Stimulated activated CD4-positive, alpha-beta T cell treated with anti-CD3 and anti-CD28 coated beads, Interleukin-15, amount 100 ng/mL, for 1 hour (primary cell): ENCODE results near the gene PCDH15.

Experiments used
- DNase-seq, 2 donors: peaks; one replicate each; pipeline ENCODE4 v3.0.0-alpha.2; 2020; ENCODE audit warnings: low read depth in 1 of 2, low spot score in 1 of 2

Gene PCDH15

DNA sequence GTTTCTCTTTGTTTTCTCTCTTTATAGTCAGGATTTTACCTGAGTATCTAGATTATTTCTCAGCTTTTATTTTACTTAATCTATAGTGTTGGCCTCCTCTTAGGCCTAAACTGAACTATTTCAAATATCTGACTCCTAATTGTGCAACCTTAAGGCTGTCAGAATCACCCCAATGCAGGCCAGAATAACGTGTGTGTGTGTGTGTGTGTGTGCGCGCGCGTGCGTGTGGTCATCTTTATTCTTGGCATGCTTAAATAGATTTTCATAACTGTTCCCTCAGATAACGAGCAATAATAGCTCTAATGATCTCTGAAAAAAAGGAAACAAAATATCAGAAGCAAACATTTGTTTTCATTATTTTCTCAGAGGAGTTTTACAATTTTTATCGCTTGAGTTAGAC, 92.4 kb downstream of the PCDH15 start:
- no peak for DNase-seq

DNA sequence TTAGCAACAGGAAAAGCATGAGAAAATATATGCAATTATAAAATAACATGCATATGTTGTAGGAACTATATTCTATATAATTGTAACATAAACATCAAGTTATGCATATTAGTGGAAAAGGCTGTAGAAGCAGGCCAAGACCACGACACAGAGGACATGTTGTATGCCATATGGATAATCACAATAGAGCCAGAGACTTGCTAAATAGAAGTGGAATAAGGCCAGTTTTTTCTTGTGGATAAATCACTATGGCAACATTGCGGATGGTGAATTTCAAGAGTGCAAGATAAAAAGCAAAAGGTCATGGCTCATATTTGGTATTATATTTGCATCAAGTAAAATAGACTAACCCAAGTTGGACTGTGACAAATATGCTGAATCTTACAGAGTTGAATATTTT, 93.0 kb downstream of the PCDH15 start:
- DNase-seq: no peak

DNA sequence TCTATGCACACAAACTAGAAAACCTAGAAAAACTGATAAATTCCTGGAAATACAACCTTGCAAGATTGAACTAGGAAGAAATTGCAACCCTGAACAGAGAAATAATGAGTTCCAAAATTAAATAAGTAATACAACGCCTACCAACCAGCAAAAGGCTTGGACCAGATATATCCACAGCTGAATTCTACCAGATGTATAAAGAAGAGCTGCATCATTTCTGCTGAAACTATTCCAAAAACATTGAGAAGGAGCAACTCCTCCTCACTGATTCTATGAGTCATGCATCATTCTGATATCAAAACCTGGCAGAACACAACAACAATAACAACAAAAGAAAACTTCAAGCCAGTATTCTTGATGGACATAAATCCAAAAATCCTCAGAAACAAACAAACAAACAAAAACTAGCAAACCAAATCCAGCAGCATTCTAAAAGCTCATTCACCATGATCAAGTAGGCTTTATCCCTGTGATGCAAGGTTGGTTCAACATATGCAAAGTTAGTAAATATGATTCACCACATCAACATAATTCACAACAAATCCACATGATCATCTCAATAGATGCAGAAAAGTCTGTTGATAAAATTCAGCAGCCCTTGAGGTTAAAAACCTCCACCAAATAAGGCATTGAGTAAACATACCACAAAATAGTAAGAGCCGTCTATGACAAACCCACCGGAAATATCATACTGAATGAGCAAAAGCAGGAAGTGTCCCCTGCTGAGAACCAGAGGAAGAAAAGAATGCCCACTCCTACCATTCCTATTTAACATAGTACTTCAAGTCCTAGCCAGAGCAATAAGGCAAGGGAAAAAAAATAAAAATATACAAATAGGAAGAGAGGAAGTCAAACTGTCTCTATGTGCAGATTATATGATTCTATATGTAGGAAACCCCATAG, 98.2 kb downstream of the PCDH15 start:
- no peak for DNase-seq

DNA sequence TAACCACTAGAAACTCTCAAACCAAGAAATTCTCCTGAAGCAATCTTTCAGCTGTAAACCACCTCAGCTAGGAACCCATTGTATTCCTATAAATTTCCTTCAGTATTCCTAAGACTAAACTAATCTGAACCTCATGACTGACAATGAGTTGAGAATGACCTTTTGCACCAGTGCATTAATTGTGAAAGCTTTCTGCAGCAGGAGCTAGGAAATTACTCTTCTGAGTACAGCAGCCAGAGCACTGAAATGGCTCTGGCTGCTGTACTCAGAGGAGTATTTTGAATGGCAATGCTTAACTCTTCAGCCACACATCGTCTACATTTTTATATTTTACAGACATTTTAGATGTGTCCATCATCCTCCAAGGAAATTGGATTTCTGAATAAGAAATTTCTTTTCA, 109.7 kb downstream of the PCDH15 start:
- DNase-seq: no peak

DNA sequence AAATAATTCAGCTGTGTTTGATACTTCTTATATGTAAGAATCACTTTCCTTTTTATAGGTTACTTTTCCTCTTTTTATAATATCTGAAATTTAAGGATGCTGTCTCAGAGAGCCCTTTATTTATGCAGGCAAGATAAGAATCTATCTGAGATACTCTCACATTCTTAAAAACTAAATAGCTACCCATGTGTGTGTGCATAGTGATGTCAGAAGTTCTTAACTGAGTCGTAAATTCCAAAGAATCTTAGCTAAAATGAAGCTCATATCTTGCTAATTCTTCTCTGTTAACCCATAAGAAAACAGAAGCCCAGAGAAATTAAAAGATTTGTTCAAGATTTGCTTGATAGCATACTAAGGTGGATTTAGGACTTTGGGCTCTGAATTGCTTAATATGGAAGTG, 118.5 kb downstream of the PCDH15 start:
- no peak for DNase-seq

DNA sequence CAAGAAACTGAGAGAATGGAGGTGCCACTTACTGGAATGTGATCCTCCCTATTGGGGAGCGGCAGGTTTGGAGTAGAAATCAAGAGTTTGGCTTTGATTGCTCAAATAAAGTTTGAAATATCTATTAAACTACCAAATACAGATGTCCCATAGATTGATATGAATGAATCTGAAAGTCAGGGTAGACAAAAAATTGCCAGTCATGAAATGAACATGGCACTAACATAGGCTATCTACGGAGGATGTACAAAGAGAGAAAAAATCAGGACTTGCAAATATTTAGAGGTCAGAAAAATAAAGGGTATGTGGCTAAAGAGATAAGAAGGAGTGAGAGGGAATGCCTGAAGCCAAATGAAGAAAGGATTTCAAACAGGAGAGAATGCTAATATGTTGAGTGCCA, 119.9 kb downstream of the PCDH15 start:
- no peak for DNase-seq

DNA sequence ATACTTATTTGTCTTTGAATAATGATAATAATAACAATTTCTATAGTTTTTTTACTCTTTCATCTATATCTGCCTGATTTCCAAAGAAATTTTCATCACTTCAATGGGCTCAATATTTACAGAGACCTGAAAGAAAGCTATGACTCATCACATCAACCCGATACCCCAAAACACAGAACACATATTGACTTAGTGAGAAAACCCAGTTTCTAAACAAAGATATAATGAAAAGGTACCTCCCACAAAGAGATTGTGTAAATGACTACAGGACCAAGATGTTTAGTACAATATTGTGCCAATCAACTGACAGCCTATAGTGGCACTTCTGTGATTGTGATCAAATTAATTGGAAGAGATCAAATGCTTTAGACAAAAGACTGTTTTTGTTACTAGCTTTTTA, 133.9 kb downstream of the PCDH15 start:
- DNase-seq: no peak

DNA sequence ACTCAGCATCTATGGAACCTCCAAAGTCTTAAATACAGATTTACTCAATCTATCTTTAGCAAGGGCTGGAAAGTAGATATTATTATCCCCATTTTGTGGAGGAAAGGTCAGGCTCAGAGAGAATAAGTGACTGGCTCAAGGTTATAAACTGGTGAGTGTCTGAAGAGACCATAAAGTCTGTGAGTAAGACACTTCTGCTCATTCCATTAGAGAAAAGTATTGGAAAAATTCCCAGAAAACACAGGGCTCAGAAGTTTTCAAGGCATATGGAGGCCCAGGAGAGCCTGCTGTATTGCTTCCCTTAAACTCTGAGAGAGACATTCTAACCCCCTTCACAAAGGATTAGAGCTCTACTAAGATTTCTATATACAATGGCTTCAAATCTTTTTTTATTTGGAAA, 134.8 kb downstream of the PCDH15 start:
- DNase-seq: no peak

DNA sequence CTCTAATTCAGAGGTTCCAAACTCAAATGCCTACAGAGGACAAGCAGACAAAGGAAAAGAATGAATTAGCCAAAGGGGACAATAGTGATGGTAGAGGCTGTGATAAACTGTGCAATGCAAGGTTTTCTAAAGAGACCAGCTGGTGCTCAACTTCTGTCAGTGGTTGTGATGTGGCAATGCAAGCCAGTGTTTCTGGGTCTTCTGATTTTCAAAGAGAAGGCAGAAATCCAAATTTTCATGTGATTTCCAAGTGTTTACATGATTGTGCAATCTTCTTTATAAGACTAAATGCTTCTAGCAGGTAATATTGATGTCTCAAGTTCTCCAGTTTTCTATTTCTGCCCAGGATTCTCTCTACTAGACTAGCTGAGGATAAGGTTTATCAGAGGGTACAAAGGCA, 135.9 kb downstream of the PCDH15 start:
- no peak for DNase-seq

DNA sequence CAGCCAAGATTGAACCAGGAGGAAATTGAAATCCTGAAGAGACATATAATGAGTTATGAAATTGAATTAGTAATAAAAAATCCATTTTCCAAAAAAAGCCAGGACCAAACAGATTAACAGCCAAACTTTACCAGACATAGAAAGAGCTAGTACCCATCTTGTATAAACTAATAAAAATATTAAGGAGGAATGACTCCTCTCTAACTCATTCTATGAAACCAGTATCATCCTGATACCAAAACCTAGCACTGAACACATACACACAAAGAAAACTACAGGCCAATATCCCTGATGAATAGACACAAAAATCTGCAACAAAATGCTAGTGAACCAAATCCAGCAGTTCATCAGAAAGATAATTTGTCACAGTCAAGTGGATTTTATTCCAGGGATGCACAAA, 140.6 kb downstream of the PCDH15 start:
- no peak for DNase-seq

DNA sequence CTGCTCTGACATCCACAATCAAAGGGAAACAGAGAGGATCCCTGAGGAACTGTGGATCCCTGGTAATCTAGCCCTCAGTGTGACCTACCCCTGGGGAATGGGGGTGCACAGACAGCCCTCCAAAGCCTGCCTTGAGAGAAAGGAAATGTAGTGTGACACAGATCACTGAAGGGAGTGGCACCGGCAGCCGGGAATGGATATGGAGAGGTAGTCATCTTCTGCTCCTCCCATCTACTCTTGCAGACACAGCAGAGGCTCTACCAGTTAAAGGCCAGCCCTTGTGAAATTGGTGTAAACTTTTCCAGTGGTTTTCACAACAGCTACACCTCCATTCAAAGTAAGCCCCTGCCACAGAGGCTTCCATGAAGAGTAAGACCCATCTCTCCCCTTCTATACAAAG, 144.4 kb downstream of the PCDH15 start:
- no peak for DNase-seq

DNA sequence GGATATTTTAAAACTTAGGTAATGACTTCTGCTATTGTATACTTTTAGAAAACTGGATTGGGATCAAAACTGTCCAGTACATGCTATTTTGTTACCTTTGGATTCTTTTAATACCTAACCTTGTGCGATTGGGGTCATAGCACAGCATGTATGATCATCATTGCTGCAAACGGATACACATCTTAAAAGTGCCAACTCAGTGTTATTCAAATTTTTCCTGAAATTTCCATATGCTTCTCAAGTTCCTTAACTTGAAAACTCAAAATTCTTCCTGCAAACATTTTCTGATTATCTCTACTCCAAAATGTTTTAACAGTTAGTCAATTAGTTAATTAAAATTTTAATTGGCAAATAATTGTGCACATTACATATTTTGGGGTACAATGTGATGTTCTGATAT, 147.5 kb downstream of the PCDH15 start:
- no peak for DNase-seq

DNA sequence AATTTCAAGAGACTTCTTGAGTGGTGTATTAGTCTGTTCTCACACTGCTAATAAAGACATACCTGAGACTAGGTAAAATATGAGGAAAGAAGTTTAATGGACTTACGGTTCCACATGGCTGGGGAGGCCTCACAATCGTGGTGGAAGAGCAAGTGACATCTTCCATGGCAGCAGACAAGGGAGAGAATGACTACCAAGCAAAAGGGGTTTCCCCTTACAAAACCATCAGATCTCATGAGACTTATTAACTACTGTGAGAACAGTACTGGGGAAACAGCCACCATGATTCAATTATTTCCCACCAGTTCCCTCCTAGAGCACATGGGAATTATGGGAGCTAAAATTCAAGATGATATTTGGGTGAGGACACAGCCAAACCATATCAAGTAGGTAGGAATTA, 150.5 kb downstream of the PCDH15 start:
- DNase-seq: no peak

DNA sequence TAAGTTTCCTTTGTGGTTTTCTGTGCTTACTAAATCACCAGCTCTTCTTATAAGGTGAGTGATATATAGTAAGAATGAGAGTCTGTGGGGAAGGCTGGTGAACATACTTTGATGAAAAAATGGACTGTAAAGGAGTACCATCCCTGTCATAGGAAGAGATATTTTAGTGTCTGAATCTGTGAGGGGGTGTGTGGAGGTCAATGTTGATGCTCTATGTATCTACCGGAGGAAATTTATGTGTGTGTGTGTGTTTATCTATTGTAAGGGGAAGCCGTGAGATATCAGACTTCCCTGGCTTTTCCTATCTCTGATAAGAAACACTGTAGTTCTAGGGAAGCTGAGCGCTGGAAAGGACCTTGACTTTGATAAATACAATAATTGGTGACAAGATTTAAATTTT, 179.0 kb downstream of the PCDH15 start:
- DNase-seq: no peak

DNA sequence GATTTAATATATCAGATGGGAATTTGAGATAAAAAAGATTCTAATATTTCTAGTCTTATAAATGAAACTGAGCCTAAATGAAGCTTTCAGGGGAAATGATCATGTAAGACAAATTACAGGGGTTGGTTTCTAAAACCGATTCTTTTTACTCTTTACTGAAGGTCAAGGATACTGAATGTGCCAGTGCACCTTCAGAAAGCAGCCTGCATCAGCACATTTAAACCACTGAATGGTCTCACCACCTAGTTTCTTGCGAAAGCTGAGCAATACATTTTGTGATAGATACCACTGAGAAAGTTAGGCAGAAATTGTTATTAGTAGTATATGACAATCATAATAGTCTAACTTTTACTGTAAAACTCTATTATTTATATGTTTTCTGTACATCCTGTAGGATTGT, 180.7 kb downstream of the PCDH15 start:
- DNase-seq: no peak

DNA sequence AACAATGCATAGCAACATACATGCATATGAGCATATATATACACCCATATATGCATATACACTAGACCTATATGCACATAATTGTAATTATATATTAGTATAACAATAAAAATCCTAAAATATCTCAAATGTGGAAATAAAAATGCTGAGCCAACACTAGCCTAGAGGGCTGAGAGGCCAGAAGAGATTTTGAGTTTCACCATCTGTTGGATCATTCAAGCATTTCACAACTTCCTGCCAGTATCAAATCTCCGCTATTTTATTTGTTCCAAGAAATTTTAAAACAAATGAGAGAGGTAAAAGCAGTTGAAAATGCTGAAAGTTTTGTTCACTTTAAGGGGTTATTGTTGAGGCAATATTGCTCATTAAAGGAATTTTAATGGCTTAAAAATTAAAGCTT, 187.0 kb downstream of the PCDH15 start:
- no peak for DNase-seq

DNA sequence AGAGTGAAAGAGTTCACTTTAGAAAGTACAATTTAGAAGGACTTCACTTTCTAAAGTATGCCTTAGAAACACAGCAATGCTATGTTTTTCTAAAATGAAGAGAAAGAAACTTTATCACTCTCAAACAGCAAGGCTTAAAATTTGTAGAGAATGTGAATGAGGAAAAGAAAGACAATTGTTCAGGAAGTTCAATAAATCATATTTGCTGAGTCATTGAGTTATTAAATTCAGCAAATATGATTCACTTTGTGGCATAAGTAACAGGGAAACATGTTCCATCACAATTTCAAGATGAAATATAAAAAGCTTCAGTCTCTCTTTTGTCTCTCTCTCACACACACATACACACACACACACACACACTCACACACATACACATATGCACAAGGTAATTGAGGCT, 187.9 kb downstream of the PCDH15 start:
- no peak for DNase-seq

DNA sequence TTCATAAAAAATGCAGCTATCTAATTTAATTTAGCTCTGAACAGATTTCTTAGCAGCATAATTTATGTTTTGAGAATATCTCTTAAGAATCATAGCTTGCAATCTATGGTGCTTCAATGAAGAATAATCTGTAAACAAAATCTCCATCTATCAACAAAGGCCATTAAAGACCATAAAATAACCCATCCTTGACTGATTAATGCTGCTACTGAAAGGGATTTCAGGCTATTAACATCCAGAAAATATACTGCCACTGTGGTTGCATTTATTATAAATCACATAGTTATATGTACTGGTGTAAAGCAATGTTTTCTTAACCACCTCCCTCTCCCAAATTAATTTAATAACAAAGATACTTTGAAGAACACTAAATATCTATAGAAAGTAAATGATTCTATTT, 191.6 kb downstream of the PCDH15 start:
- no peak for DNase-seq

DNA sequence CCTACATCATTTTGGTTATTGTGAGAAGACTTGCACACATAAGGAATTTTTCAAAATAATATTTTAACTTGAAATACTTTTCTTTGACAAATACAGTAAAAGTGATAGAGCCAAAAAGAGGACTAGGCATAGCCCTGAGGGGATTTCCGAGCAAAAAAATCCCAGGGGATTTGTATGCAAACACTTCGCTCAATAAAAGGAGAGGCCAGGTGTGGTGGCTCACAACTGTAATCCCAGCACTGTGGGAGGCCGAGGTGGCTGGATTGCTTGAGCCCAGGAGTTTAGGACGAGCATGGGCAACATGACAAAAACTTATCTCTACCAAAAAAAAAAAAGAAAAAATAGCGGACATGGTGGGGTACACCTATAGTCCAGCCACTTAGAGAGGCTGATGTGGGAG, 193.0 kb downstream of the PCDH15 start:
- no peak for DNase-seq

DNA sequence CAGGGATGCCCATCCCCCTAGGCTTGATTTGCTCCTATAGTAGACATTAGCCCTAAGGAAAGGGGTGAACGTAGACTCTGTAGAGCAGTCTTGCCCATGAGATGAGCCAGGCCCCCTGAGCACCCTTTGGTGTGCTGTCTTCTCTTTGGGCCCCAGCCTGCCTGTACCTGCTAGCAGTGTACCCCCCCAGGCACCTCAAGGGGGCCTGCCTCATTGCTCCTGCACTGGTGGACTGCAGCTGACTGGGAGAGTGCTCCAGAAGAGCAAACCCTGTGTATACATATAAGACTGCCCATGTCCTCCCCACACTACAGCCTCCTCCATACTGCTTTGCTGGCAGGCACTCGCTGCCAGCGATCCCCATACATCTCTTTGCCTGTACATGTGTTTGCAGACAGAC, 206.7 kb downstream of the PCDH15 start:
- DNase-seq: no peak

DNA sequence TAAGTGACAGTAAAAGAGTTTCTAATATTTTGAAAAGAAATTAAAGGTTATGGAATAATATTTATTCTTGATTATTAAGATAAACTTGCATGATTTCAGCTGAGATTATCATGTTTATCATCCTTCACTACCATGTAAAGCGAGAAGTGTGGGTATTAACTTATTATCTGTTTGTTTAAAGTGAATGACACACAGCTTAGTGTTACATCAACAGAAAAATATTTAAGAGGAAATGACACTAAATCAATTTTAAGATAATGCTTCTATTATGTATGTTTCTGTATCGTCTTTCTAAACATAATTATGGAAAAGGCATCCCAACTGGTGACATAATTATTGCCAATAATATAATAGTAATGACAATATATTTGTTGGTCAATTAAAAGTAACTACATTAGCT, 213.1 kb downstream of the PCDH15 start:
- no peak for DNase-seq

DNA sequence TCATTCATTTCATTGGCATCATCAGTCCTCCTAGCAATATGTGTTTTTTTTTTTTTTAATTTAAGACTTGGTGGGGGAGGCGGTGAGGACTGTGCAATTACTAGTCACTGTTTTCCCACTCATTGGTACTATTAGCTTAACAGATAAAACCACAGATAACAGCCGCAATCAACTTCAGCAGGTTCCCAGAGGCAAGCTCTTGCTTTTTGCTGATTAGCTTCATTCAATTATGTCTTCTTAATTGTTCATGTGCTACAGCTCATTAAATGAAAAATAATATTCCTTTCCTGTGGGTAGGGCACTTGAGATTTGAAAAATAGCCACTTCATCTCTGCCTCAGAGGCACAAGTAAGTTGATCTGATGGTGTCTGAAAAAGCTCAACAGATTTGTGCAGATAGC, 215.5 kb downstream of the PCDH15 start:
- DNase-seq: no peak

DNA sequence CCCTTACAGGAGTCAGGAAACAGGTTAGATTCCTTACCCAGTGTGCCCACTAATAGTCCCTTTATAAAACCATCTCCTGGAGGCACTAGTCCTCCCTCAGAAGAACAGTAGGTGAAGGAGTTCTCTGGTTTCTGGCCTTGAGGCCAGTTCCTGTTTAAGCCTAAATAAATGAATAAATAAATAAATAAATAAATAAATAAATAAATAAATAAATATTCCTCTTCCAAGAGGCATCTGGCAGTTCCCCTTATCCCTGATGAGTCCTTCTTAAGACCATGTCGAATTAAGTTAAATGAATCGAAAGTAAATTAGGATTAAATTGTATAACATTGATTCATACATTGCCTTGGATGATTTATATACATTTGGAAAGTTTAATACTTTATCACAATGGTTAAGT, 223.3 kb downstream of the PCDH15 start:
- no peak for DNase-seq
